Dendritic cell treated with granulocyte-macrophage colony-stimulating factor and Interleukin-4, amounts not matched to agents 40 ng/mL and 50 ng/mL, for 4 days (primary cell): ENCODE data around the gene LMO1.

Source experiments
- H3K27ac Mint-ChIP-seq: one replicate; pipeline ENCODE4 v1.8.0; 2022; ENCODE audit warnings: mild to moderate bottlenecking, mixed read lengths
- H3K27me3 Mint-ChIP-seq: one replicate; pipeline ENCODE4 v1.8.0; 2022; ENCODE audit warnings: mild to moderate bottlenecking, mixed read lengths
- H3K36me3 Mint-ChIP-seq: one replicate; pipeline ENCODE4 v1.8.0; 2022; ENCODE audit warnings: low read depth, mixed read lengths
- H3K4me1 Mint-ChIP-seq: one replicate; pipeline ENCODE4 v1.8.0; 2022; ENCODE audit warnings: low read depth, mixed read lengths
- H3K4me3 Mint-ChIP-seq: one replicate; pipeline ENCODE4 v1.8.0; 2022; ENCODE audit warnings: mild to moderate bottlenecking, moderate library complexity, mixed read lengths
- H3K9me3 Mint-ChIP-seq: one replicate; pipeline ENCODE4 v1.8.0; 2022; ENCODE audit warnings: mixed read lengths
- intact Hi-C: fragments of 100-400 bp; cut with micrococcal nuclease; formaldehyde crosslinking; loops from one replicate; pipeline ENCODE4 v1.15.0; 2022

The LMO1 gene

DNA sequence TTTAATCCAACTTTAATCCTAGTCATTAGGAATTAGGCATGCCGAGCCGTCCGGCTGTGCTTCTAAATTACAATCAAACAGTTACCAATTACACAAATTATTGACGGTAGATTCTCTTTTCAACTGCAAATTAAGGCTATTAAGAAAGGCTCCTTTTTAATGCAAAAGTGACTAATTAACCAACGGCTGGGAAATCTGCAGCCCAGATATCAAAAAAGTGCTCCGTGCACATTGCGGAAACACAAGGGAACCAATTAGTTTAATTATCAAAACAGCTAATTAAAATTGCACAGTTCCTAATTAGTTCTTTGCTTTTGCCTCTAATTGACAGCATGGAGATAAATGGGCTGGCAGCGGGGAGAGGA is 19.4 kb upstream of the LMO1 start:
- intact Hi-C loops: no loop called here
- H3K27ac Mint-ChIP-seq: no peak overlapping the region
- peaks cover 15% of the 10 kb centered on the region for H3K27me3 Mint-ChIP-seq
- no peak overlapping the region for H3K4me3 Mint-ChIP-seq
- no peaks in the 10 kb centered on the region for H3K9me3 Mint-ChIP-seq
- no peaks in the 10 kb centered on the region for H3K36me3 Mint-ChIP-seq
- H3K4me1 Mint-ChIP-seq: peaks cover 13% of the 10 kb centered on the region

DNA sequence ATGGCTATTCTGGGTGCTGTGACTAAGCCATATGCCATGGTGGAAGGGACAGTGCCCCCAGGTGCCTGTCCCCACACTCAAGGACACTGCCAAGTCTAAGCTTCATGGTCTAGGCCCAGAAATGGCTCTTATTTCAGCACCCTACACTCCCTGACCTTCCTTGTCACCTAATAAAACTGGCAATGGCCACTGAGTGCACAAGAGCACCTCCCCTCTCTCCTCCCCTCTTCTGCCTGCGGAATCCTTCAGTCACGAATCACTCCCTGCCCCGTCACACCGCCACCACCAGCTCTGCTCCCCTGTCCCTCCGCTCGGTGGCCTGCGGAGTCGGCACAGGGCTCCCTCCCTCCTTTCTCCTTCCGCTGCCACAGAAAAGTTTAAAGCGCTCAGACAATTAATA is 19.0 kb upstream of the LMO1 start:
- peaks cover 9% of the 10 kb centered on the region for H3K4me1 Mint-ChIP-seq
- H3K4me3 Mint-ChIP-seq: no peak overlapping the region
- no peak overlapping the region for H3K27ac Mint-ChIP-seq
- intact Hi-C loops: no loop called here
- no peaks in the 10 kb centered on the region for H3K36me3 Mint-ChIP-seq
- H3K27me3 Mint-ChIP-seq: peaks cover 15% of the 10 kb centered on the region
- H3K9me3 Mint-ChIP-seq: no peaks in the 10 kb centered on the region

DNA sequence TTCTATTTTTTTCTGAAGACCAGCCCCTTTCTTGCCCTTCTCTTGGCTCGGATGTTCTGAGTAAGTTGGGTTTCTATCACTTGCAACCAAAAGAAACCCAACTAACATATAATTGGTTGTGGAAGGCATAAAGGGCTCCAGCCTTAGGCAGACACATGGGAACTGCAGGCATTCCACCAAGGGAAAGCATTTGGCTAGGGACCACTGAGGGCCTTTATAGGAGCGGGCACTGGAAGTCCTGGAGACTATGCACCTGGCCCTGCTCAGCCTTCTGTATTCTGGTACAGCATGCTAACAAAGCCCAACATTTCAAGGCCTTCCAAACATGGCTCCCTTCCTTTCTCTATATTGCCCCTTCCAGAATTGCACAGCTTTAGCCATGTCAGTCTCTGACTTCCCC is 17.6 kb upstream of the LMO1 start:
- Mint-ChIP-seq H3K4me1 (no peaks in the 10 kb centered on the region), H3K4me3 (no peak overlapping the region), H3K9me3 (no peaks in the 10 kb centered on the region), H3K27me3 (peaks cover 15% of the 10 kb centered on the region), H3K27ac (no peak overlapping the region), H3K36me3 (no peaks in the 10 kb centered on the region)
- intact Hi-C loops: no loop called here

GRCh38 chr11:8277691-8278090 is 14.0 kb upstream of the LMO1 start:
- Mint-ChIP-seq H3K4me3 (no peak overlapping the region), H3K4me1 (no peaks in the 10 kb centered on the region), H3K27ac (no peak overlapping the region), H3K27me3 (peaks cover 5% of the 10 kb centered on the region), H3K9me3 (no peaks in the 10 kb centered on the region), H3K36me3 (no peaks in the 10 kb centered on the region)
- intact Hi-C loops: no loop called here

DNA sequence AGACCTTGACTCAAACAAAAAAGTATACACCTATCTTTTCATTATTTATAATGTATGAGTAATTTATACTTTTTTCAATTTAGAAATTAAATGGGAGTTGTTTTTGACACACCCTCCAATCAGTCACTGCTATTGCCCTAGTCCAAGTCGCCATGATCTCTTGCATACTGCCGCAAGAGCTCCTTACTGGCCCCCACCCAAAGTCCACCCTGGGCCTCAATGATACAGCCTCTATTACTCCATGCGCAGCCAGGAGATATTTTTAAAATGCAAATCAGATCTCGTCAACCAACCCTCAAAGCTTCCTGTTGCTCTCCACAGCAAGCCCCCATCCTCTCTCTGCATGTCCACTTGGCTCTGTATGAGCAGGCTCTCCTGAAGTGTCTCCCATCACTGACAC is 12.8 kb upstream of the LMO1 start:
- peaks cover 10% of the 10 kb centered on the region for H3K27me3 Mint-ChIP-seq
- intact Hi-C loops: no loop called here
- H3K27ac Mint-ChIP-seq: no peak overlapping the region

DNA sequence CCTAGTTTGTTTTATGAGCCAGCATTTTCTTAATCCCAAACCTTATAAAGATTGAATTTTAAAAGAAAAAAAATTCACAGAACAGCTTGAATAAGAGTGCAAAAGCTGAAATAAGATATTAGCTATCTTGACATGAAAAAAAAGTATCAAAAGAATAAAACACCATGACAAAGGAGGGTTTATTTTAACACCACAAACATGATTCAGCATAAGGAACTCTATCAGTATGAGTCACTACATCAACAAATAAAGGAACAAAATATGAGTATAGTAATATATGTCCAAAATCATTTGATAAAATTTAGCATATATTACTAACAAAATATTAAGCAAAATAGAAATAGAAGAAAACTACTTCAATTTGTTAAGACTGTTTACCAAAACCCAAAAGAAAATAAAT is 9.6 kb upstream of the LMO1 start:
- intact Hi-C loops: no loop called here

More for the DNA sequence above, 12.8 kb upstream of the LMO1 start:
- Mint-ChIP-seq H3K4me1 (no peaks in the 10 kb centered on the region), H3K36me3 (no peaks in the 10 kb centered on the region), H3K4me3 (no peak overlapping the region), H3K9me3 (no peaks in the 10 kb centered on the region)

DNA sequence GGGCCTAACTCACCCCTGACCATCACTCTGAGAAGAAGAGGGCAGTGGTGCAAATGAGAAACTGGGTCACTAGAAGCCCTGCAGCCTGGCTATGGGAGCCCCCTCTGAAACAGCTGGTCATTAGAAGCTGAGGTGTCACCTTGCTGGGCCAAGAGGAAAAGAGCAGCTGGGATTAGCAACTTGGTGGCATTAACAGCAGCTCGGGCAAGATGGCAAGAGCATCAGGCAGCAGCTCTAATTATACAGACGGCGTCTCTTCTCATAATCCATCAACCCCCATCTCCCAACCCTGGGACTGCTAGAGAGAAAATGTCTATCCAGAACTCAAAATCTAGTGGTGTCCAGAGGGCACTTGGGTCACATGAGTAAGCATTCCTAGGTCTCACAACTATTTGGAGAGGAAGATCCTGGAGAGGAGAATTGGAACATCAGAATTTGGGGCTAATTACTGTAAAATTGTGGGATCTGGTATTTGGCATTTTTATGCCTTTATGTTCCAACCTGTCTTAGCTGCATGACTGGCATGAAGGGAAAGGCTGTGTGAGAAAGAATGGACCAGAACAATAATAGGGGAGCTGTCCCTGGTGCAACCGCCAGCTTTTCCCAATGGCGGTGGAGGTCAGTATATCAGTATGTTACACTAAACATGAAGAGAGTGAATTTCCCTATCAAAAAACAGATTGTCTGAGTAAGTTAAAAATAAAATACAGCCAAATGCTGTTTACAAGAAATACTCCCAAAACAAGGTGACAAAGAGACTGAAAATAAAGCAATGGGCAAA is 7.6 kb upstream of the LMO1 start:
- Mint-ChIP-seq H3K27me3 (peaks cover 58% of the 10 kb centered on the region), H3K4me1 (no peaks in the 10 kb centered on the region), H3K36me3 (no peaks in the 10 kb centered on the region), H3K27ac (no peak overlapping the region), H3K9me3 (no peaks in the 10 kb centered on the region), H3K4me3 (no peak overlapping the region)
- intact Hi-C loops: no loop called here

More for the DNA sequence above, 9.6 kb upstream of the LMO1 start:
- Mint-ChIP-seq H3K36me3 (no peaks in the 10 kb centered on the region), H3K4me3 (no peak overlapping the region), H3K4me1 (no peaks in the 10 kb centered on the region), H3K9me3 (no peaks in the 10 kb centered on the region), H3K27me3 (peaks cover 40% of the 10 kb centered on the region), H3K27ac (no peak overlapping the region)

DNA sequence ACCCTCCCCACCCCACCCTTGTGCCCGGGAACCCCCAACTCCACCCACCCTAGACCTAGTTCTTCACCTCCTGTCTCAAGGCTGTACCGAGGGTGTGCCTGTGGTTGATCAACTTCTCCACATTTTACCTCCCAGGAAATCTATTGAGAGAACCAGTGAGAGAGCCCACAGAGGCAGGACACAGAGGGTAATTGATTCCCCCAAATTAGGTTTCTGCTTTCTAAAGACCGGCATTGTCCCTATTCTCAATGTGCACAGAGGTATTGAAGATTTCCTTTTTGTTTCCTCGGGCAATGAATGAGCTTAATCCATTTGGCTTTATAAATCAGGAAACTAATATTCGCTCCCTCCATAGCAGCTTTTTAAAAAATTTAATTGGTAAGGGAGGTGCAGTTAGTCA is 6.0 kb upstream of the LMO1 start:
- Mint-ChIP-seq H3K27me3 (peaks cover 71% of the 10 kb centered on the region), H3K4me1 (no peaks in the 10 kb centered on the region), H3K4me3 (no peak overlapping the region), H3K36me3 (no peaks in the 10 kb centered on the region), H3K9me3 (no peaks in the 10 kb centered on the region), H3K27ac (no peak overlapping the region)
- intact Hi-C loops: no loop called here

GRCh38 chr11:8268530-8269400 is 5.1 kb upstream of the LMO1 start:
- no peaks in the 10 kb centered on the region for H3K36me3 Mint-ChIP-seq
- H3K4me3 Mint-ChIP-seq: no peak overlapping the region
- H3K9me3 Mint-ChIP-seq: no peaks in the 10 kb centered on the region
- intact Hi-C loops: no loop called here
- no peak overlapping the region for H3K27ac Mint-ChIP-seq
- peaks cover 78% of the 10 kb centered on the region for H3K27me3 Mint-ChIP-seq
- peaks cover 5% of the 10 kb centered on the region for H3K4me1 Mint-ChIP-seq

GRCh38 chr11:8267831-8268529 is 4.3 kb upstream of the LMO1 start:
- H3K4me1 Mint-ChIP-seq: peaks cover 8% of the 10 kb centered on the region
- H3K9me3 Mint-ChIP-seq: no peaks in the 10 kb centered on the region
- no peaks in the 10 kb centered on the region for H3K36me3 Mint-ChIP-seq
- intact Hi-C loops: no loop called here
- peaks cover 85% of the 10 kb centered on the region for H3K27me3 Mint-ChIP-seq
- no peak overlapping the region for H3K27ac Mint-ChIP-seq
- H3K4me3 Mint-ChIP-seq: peak overlapping the region; percentile 44

GRCh38 chr11:8267280-8267679 is 3.6 kb upstream of the LMO1 start:
- no peak overlapping the region for H3K4me3 Mint-ChIP-seq
- peaks cover 91% of the 10 kb centered on the region for H3K27me3 Mint-ChIP-seq
- H3K36me3 Mint-ChIP-seq: no peaks in the 10 kb centered on the region
- intact Hi-C loops: no loop called here
- no peak overlapping the region for H3K27ac Mint-ChIP-seq
- H3K4me1 Mint-ChIP-seq: peaks cover 12% of the 10 kb centered on the region
- H3K9me3 Mint-ChIP-seq: no peaks in the 10 kb centered on the region

DNA sequence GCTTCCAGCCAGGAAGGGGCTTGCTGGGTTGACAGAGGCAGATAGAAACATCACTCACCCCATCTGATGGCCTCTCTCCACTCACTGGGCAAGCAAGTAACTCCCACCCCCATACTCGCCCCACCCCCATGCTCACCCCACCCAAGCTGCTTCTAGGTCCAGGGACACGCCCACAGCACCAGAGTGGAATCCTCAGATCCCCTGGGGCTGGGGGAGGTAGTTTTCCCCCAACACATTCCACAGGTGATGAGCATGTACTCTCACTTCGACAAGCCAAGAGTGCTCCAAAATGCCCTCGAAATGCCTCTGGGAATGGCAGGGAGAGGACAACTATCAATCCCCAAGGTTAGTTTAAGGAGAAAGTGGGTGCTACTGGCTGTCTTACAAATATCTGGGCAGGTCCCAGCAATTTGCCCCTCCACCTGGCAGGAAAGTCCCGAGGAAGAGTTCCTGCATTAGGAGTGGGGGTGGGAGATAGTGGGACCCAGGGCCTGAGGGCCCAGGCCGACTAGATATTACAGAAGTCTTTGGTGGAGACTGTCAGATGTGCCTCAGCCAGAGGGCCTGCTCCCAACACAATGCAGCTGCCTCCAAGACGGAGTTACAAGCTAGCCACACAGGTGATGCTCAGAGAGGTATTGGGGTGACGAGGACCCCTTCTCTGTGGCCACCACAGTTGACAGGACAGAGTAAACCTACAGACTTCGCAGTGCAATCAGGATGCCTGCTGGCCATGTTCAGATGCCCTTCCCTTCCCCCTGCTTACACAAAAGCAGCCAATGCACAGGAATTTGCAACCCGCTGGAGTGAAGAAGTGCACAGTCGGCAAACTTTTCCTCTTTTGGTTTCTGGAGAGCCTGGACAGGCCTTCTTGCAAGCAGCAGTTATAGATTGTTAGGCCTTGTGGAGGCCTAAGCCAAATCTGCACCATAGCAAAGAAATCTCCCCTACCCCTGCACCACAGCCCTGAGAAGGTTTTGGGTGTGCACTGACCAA is 2.9 kb upstream of the LMO1 start:
- H3K9me3 Mint-ChIP-seq: no peaks in the 10 kb centered on the region
- H3K4me1 Mint-ChIP-seq: peaks cover 12% of the 10 kb centered on the region
- H3K27ac Mint-ChIP-seq: no peak overlapping the region
- H3K27me3 Mint-ChIP-seq: peaks cover 94% of the 10 kb centered on the region
- no peak overlapping the region for H3K4me3 Mint-ChIP-seq
- intact Hi-C loops: no loop called here
- no peaks in the 10 kb centered on the region for H3K36me3 Mint-ChIP-seq

GRCh38 chr11:8265681-8266241 is 2.1 kb upstream of the LMO1 start:
- intact Hi-C loops: no loop called here
- no peak overlapping the region for H3K4me3 Mint-ChIP-seq
- H3K27ac Mint-ChIP-seq: no peak overlapping the region
- no peaks in the 10 kb centered on the region for H3K36me3 Mint-ChIP-seq
- H3K27me3 Mint-ChIP-seq: peaks cover 94% of the 10 kb centered on the region
- peaks cover 12% of the 10 kb centered on the region for H3K4me1 Mint-ChIP-seq
- no peaks in the 10 kb centered on the region for H3K9me3 Mint-ChIP-seq
